CD8-positive, alpha-beta memory T cell (primary cell): ENCODE results near the gene TBX18. TPM values are rescaled to one million over a fixed set of nuclear protein-coding genes. Genes with fewer than 3 reads are reported as not detected.
A peak's percentile ranks its signal among the peaks of the same experiment; 100 is the strongest.

Source experiments
- CTCF ChIA-PET: fragments of 350-600 bp; sonication (Branson Sonifier 250); formaldehyde crosslinking; loops from one replicate; lab custom pipeline; 2021; ENCODE audit warnings: antibody characterized with exemption; lab: Charles Lee
- POLR2A ChIA-PET: fragments of 350-600 bp; sonication (Branson Sonifier 250); formaldehyde crosslinking; loops from one replicate; lab custom pipeline; 2021; ENCODE audit warnings: antibody characterized with exemption; lab: Charles Lee
- DNase-seq, 5 donors: peaks; one replicate each; pipeline versions ENCODE4 v3.0.0 to v3.0.0-alpha.2; 2020 to 2022; ENCODE audit warnings: mixed read lengths in 1 of 5
- H3K27ac ChIP-seq: one replicate; pipeline ENCODE4 v1.7.0; 2013; ENCODE audit warnings: low read depth, mild to moderate bottlenecking, low read length, moderate library complexity
- H3K27me3 ChIP-seq: 2 replicates; pipeline ENCODE4 v1.7.0; 2013; ENCODE audit warnings: low read length, mild to moderate bottlenecking; ENCODE audit not compliant: insufficient read depth, poor library complexity, severe bottlenecking
- H3K36me3 ChIP-seq: 2 replicates; pipeline ENCODE4 v1.7.0; 2013; ENCODE audit warnings: mild to moderate bottlenecking, low read length, moderate library complexity; ENCODE audit not compliant: insufficient read depth
- H3K4me1 ChIP-seq: 2 replicates; pipeline ENCODE4 v1.7.0; 2013; ENCODE audit warnings: mild to moderate bottlenecking, low read length, moderate library complexity; ENCODE audit not compliant: insufficient read depth
- H3K4me3 ChIP-seq: 2 replicates; pipeline ENCODE4 v1.7.0; 2013; ENCODE audit warnings: mild to moderate bottlenecking, low read length
- H3K9me3 ChIP-seq: 2 replicates; pipeline ENCODE4 v1.7.0; 2013; ENCODE audit warnings: mild to moderate bottlenecking, low read length
- H3K27ac Mint-ChIP-seq, 8 donors: one replicate each; pipeline ENCODE4 v1.8.0; 2020 to 2021; ENCODE audit warnings: mixed read lengths in 8 of 8, mild to moderate bottlenecking in 6 of 8, inconsistent platforms in 3 of 8, moderate library complexity in 3 of 8
- H3K27me3 Mint-ChIP-seq, 2 donors: one replicate each; pipeline ENCODE4 v1.8.0; 2020 to 2021; ENCODE audit warnings: mixed read lengths in 2 of 2, mild to moderate bottlenecking in 1 of 2, moderate library complexity in 1 of 2
- H3K36me3 Mint-ChIP-seq, 3 donors: one replicate each; pipeline ENCODE4 v1.8.0; 2020 to 2021; ENCODE audit warnings: mixed read lengths in 3 of 3, inconsistent platforms in 1 of 3, mild to moderate bottlenecking in 1 of 3
- H3K4me1 Mint-ChIP-seq, 3 donors: one replicate each; pipeline ENCODE4 v1.8.0; 2020 to 2021; ENCODE audit warnings: mixed read lengths in 3 of 3, inconsistent platforms in 1 of 3, mild to moderate bottlenecking in 1 of 3
- H3K4me3 Mint-ChIP-seq, 7 donors: one replicate each; pipeline ENCODE4 v1.8.0; 2020 to 2021; ENCODE audit warnings: mixed read lengths in 7 of 7, mild to moderate bottlenecking in 6 of 7, moderate library complexity in 4 of 7, inconsistent platforms in 2 of 7
- H3K9me3 Mint-ChIP-seq, 5 donors: one replicate each; pipeline ENCODE4 v1.8.0; 2020 to 2022; ENCODE audit warnings: mixed read lengths in 5 of 5, mild to moderate bottlenecking in 3 of 5, moderate library complexity in 2 of 5, inconsistent platforms in 1 of 5
- polyA plus RNA-seq: library from polyadenylated mRNA; unstranded; fragments of 300-500 nt; fragmentation: Illumina TruSeq; gene quantifications from one replicate; pipeline ENCODE4 v1.2.3, GENCODE V29; 2021
- total RNA-seq, 2 experiments: library from RNA; stranded (reverse); gene quantifications; one replicate each; pipeline ENCODE4 v1.2.3, GENCODE V29; 2021

TBX18 gene
- total and polyA plus RNA-seq, 3 experiments from 2014 or later: not detected

- DNase-seq: no peak
- no peak overlapping the region for H3K27ac ChIP-seq
- ChIA-PET POLR2A (no interaction called here), CTCF (no interaction called here)
- no peak overlapping the region for H3K27ac Mint-ChIP-seq
- H3K4me3 Mint-ChIP-seq: no peak overlapping the region
- H3K9me3 ChIP-seq: no peaks in the 10 kb centered on the region
- no peak overlapping the region for H3K4me3 ChIP-seq
- peaks cover 57 to 75% of the 10 kb centered on the region in 2 donors for H3K27me3 Mint-ChIP-seq
- H3K36me3 ChIP-seq: no peaks in the 10 kb centered on the region
- H3K4me1 Mint-ChIP-seq: no peaks in the 10 kb centered on the region
- no peaks in the 10 kb centered on the region for H3K4me1 ChIP-seq
- peaks cover 0 to 18% (median 12%) of the 10 kb centered on the region in 5 donors for H3K9me3 Mint-ChIP-seq
- H3K27me3 ChIP-seq: peaks cover 9% of the 10 kb centered on the region
- peaks cover 0 to 2% (median 0%) of the 10 kb centered on the region in 3 donors for H3K36me3 Mint-ChIP-seq
These were observed 7.5 kb upstream of the TBX18 start for GRCh38 chr6:84771756-84772356.

- Mint-ChIP-seq H3K4me3 (no peak overlapping the region), H3K36me3 (peaks cover 0 to 2% (median 0%) of the 10 kb centered on the region in 3 donors), H3K9me3 (peaks cover 0 to 20% (median 12%) of the 10 kb centered on the region in 5 donors), H3K27ac (no peak overlapping the region), H3K27me3 (peaks cover 53 to 72% of the 10 kb centered on the region in 2 donors), H3K4me1 (no peaks in the 10 kb centered on the region)
- Histone ChIP-seq H3K27me3 (peaks cover 13% of the 10 kb centered on the region), H3K27ac (no peak overlapping the region), H3K9me3 (no peaks in the 10 kb centered on the region), H3K4me3 (no peak overlapping the region), H3K36me3 (no peaks in the 10 kb centered on the region), H3K4me1 (no peaks in the 10 kb centered on the region)
- ChIA-PET POLR2A (no interaction called here), CTCF (no interaction called here)
- DNase-seq: no peak
These were observed 6.8 kb upstream of the TBX18 start for GRCh38 chr6:84771125-84771755.

- Histone ChIP-seq H3K27me3 (peaks cover 16% of the 10 kb centered on the region), H3K36me3 (no peaks in the 10 kb centered on the region), H3K4me3 (no peak overlapping the region), H3K9me3 (no peaks in the 10 kb centered on the region), H3K27ac (no peak overlapping the region), H3K4me1 (no peaks in the 10 kb centered on the region)
- no peak overlapping the region for H3K27ac Mint-ChIP-seq
- peaks cover 53 to 69% of the 10 kb centered on the region in 2 donors for H3K27me3 Mint-ChIP-seq
- H3K4me1 Mint-ChIP-seq: no peaks in the 10 kb centered on the region
- CTCF ChIA-PET: no interaction called here
- POLR2A ChIA-PET: no interaction called here
- H3K9me3 Mint-ChIP-seq: peaks cover 0 to 22% (median 12%) of the 10 kb centered on the region in 5 donors
- H3K36me3 Mint-ChIP-seq: peaks cover 0 to 2% (median 0%) of the 10 kb centered on the region in 3 donors
- H3K4me3 Mint-ChIP-seq: no peak overlapping the region
- DNase-seq: no peak
These were observed 6.1 kb upstream of the TBX18 start for GRCh38 chr6:84770521-84770920.

- ChIA-PET POLR2A (no interaction called here), CTCF (no interaction called here)
- Mint-ChIP-seq H3K36me3 (peaks cover 0 to 2% (median 0%) of the 10 kb centered on the region in 3 donors), H3K4me3 (no peak overlapping the region), H3K27me3 (peaks cover 52 to 73% of the 10 kb centered on the region in 2 donors), H3K4me1 (peaks cover 1 to 2% (median 2%) of the 10 kb centered on the region in 3 donors), H3K9me3 (peaks cover 0 to 21% (median 12%) of the 10 kb centered on the region in 5 donors), H3K27ac (no peak overlapping the region)
- peaks cover 16% of the 10 kb centered on the region for H3K27me3 ChIP-seq
- H3K36me3 ChIP-seq: no peaks in the 10 kb centered on the region
- H3K9me3 ChIP-seq: no peaks in the 10 kb centered on the region
- no peak for DNase-seq
- H3K4me1 ChIP-seq: no peaks in the 10 kb centered on the region
- no peak overlapping the region for H3K4me3 ChIP-seq
- H3K27ac ChIP-seq: no peak overlapping the region
These were observed 4.9 kb upstream of the TBX18 start for GRCh38 chr6:84769306-84769705.

GRCh38 chr6:84768442-84769174 is 4.2 kb upstream of the TBX18 start:
- DNase-seq: no peak
- Histone ChIP-seq H3K9me3 (no peaks in the 10 kb centered on the region), H3K36me3 (no peaks in the 10 kb centered on the region), H3K4me3 (no peak overlapping the region), H3K4me1 (no peaks in the 10 kb centered on the region), H3K27me3 (peaks cover 16% of the 10 kb centered on the region), H3K27ac (no peak overlapping the region)
- Mint-ChIP-seq H3K9me3 (peaks cover 0 to 23% (median 12%) of the 10 kb centered on the region in 5 donors), H3K36me3 (peaks cover 0 to 2% (median 0%) of the 10 kb centered on the region in 3 donors), H3K27ac (no peak overlapping the region), H3K4me3 (no peak overlapping the region), H3K4me1 (peaks cover 3 to 5% (median 4%) of the 10 kb centered on the region in 3 donors), H3K27me3 (peaks cover 50 to 72% of the 10 kb centered on the region in 2 donors)
- POLR2A ChIA-PET: no interaction called here
- CTCF ChIA-PET: no interaction called here

GRCh38 chr6:84767526-84768201 is 3.3 kb upstream of the TBX18 start:
- peaks cover 48 to 69% of the 10 kb centered on the region in 2 donors for H3K27me3 Mint-ChIP-seq
- Histone ChIP-seq H3K9me3 (no peaks in the 10 kb centered on the region), H3K27me3 (peaks cover 16% of the 10 kb centered on the region), H3K27ac (no peak overlapping the region), H3K36me3 (no peaks in the 10 kb centered on the region), H3K4me1 (no peaks in the 10 kb centered on the region), H3K4me3 (no peak overlapping the region)
- peaks cover 0 to 20% (median 11%) of the 10 kb centered on the region in 5 donors for H3K9me3 Mint-ChIP-seq
- ChIA-PET POLR2A (no interaction called here), CTCF (no interaction called here)
- peak overlapping the region in 1 of 8 donors; percentile 28 for H3K27ac Mint-ChIP-seq
- peaks cover 3 to 5% (median 4%) of the 10 kb centered on the region in 3 donors for H3K4me1 Mint-ChIP-seq
- peaks cover 0 to 2% (median 0%) of the 10 kb centered on the region in 3 donors for H3K36me3 Mint-ChIP-seq
- H3K4me3 Mint-ChIP-seq: no peak overlapping the region
- no peak for DNase-seq

GRCh38 chr6:84766799-84767525 is 2.6 kb upstream of the TBX18 start:
- H3K9me3 Mint-ChIP-seq: peaks cover 0 to 20% (median 10%) of the 10 kb centered on the region in 5 donors
- no peaks in the 10 kb centered on the region for H3K4me1 ChIP-seq
- no peak overlapping the region for H3K27ac Mint-ChIP-seq
- H3K36me3 ChIP-seq: no peaks in the 10 kb centered on the region
- H3K27ac ChIP-seq: no peak overlapping the region
- peaks cover 16% of the 10 kb centered on the region for H3K27me3 ChIP-seq
- no peak overlapping the region for H3K4me3 ChIP-seq
- H3K36me3 Mint-ChIP-seq: peaks cover 0 to 2% (median 0%) of the 10 kb centered on the region in 3 donors
- H3K27me3 Mint-ChIP-seq: peaks cover 48 to 69% of the 10 kb centered on the region in 2 donors
- H3K4me1 Mint-ChIP-seq: peaks cover 3 to 5% (median 4%) of the 10 kb centered on the region in 3 donors
- H3K9me3 ChIP-seq: no peaks in the 10 kb centered on the region
- no peak overlapping the region for H3K4me3 Mint-ChIP-seq
- POLR2A ChIA-PET: no interaction called here
- CTCF ChIA-PET: no interaction called here
- no peak for DNase-seq
